HG02588 (cell line): Measurements from ENCODE around the gene PRR5L.

Experiments
- ATAC-seq: cut with Tn5 transposase; IDR thresholded peaks from one replicate; pipeline ENCODE4 v1.9.1; 2021; ENCODE audit warnings: mild to moderate bottlenecking, moderate library complexity; ENCODE audit not compliant: unreplicated experiment

Gene PRR5L

DNA sequence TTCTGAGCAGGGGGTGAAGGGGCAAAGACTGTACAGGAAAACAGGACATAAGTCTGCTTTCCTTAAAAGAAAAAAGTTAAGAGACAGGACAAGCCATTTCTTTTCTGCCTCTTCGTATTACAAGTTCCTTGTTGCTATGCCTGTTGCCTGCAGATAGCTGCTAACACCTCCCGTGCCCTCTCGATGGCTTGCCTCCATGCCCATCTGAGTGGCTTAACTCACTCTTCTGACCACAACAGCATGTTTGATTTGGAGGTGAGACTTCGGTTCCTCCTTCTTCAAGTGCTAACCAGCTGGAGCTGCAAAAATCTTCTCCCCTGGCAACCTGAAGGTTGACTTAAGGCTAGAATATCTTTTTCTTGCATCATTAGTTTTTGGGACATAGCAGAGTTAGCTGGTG, 103.1 kb downstream of the PRR5L start:
- ATAC-seq: no peak

DNA sequence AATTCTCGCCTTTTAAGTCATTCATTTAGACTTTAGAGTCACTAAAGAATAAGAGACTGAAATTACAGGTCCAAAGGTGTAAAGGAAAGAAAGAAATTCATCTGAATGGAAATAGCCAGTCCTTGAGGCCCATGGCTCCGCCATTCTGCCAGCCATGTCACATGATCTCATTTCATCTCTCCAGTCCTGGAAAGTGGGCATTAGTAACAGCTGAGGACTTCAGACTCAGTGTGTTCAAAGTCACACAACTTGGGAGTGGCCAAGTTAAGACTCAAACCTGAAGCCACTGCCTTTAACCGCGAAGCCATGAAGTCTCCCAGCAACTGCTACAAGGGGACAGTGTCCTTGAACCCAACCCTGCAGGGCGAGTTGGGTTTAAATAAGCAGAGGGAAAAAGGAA, 103.7 kb downstream of the PRR5L start:
- no peak for ATAC-seq

DNA sequence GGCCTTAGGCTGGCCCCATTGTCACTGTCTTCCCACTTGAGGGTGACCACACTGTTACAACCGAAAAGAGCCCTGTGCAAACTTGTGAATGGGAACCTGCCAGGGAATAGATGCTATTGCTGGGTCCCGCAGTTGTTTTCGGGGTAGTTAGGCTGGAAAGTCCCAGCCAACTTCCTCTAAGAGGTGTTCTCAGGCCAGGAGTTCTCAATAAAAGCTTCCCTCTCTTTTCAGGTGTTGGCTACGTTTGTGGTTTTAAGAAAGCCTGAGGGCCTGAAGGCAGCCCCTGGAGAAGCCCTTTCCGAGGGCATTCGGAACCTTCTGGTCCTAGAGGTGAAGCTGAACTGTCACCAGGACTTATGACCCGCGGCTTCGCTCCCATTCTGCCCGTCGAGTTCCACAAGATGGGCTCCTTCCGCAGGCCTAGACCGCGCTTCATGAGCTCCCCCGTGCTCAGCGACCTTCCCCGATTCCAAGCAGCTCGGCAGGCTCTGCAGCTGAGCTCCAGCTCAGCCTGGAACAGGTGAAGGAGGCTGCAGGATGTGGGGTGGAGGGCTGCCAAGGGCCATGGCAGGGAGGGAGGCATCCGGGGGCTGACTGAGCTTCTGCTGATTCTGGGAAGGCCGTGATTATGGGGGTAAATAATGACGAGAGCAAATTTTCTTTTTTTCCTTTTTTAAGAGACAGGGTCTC, 104.8 kb downstream of the PRR5L start:
- no peak for ATAC-seq

DNA sequence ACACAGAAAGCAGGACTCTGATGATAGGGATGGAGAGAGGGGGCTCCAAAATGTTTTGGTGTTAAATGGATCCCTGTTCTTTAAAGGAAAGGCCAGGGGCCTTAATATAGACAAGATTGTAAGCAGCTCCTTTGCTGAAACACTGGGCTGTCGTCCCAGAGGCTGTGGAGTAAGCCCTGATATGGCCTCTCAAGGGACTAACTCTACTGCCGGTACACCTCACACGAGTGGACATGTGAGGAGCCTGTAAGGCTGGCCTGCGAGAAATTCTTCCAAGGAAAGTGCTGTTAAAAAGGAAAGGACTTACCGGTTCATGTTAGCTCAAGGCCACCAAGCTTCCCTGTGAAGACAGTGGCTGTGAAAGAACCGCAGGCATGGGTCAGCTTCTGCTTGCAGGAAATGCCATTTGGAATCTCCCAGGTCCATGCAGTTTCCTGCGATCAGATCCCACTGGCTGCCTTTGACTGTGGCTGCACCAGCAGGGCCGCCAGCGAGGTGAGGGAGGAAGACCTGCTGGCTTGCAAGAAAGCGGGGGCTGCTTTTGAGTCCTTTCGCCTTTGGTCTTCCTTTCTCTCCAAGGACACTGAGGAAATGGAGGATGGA, 106.6 kb downstream of the PRR5L start:
- ATAC-seq: no peak

DNA sequence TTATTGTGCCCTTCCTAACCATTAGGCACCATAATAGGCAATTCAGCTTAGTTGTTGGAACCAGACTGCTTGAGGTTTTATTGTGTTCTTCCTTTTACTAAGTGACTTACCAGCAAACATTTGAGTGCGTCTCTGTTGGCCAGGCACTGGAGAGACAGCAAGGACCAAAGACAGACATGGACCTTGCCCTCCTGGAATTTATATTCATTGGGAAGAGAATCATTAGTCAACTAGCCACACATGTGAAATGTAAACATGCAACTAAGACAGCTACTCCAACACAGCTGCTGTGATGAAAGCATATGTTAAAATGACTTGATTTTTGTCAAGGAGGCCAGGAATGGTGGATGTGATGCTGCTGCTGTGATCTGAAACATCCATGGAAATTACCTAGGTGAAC, 107.6 kb downstream of the PRR5L start:
- no peak for ATAC-seq

DNA sequence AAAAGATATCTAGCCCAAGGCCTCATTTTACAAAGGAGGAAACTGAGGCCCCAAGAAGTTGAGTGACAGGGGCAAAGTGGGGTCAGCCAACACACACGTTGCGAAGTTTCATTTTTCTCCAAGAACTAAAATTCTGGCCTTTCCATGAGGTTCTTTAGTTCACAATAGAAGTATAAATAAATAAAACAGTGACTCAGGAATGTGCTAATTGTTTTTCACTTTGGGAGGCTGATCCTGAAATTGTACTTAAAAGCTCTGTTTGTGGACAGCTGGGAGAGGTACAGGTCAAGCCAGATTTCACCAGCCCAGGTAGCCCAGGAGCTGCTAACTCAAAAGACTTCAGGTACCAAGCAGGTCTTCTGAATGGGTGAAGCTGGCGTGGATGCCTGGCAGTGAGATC, 108.7 kb downstream of the PRR5L start:
- ATAC-seq: no peak

DNA sequence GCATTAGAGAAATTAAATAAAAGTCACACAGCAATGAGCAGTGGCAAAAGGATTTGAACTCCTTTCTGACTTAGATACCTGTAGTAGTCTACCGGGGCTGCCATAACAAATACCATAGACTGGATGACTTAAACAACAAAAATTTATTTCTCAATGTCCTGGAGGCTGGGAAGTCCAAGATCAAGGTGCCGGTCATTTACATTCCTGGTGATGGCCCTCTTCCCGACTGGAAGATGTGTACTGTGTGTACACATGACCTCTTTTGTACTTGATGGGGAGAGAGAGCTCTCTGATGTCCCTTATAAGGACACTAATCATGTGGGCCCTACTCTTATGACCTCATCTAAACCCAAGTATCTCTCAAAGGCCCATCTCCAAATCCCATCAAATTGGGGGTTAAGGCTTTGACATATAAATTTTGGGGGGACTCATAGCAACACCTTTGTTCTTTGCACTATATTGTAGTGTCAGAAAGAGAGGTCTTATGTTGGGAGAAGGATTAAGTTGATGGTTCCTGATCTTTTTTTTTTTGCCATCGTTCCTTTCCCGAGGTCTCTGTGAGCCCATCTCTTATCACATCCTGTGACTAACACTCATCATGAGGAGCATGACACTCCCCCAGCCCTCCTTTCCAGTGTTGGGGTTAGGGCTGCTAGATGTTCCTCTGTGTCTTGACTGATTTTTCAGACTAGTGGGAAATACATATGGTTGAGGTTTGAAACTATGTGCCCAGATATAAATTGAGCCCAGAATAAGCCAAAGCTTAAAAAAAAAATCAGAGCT, 109.7 kb downstream of the PRR5L start:
- ATAC-seq: no peak

DNA sequence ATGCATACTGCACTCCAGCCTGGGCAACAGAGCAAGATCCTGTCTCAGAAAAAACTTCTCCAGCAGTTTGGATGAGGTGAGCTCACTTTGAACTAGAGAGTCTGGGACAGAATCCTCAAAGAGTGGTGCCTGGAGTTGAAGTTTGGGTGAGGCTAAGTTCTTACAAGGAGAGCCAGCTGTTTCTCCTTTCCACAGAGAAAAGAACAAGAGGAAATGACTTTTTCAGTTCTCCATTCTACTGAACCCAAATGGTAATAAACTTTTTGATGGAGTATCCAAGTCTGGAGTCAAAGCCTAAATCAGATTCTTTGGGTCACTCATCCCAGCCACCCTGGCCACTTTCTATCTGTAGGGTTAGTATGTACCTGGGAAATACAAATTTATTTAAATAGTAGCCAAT, 111.3 kb downstream of the PRR5L start:
- no peak for ATAC-seq

DNA sequence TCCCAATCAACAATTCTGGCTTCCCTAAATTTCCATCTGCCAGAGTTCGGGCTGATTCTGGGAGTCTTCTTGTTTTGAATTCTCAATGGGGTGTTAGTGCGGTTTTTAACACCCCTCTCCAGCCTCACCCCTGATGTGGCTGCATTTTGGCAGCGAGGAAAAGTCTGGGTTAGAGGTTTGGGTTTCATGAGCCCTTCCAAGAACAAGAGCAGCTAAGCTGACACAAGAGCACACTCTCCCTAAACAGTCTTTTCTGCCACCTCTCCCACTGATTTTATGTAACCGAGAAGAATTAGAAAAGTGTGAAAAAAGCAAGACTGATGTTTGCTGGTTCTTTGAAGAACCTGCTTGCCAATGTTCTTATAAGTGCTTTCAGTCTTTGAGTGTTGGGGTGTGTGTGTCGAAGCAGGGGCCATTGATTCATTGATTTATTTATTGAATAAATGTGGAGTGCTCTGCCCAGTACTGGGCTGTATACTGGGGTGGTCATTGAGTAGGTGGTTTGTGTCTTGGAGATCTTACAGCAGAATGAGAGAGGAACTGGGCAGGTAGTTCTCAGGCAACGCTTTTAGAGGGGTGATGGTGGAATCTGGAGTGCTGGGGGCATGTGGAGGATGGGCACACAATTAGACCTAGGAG, 112.5 kb downstream of the PRR5L start:
- no peak for ATAC-seq

DNA sequence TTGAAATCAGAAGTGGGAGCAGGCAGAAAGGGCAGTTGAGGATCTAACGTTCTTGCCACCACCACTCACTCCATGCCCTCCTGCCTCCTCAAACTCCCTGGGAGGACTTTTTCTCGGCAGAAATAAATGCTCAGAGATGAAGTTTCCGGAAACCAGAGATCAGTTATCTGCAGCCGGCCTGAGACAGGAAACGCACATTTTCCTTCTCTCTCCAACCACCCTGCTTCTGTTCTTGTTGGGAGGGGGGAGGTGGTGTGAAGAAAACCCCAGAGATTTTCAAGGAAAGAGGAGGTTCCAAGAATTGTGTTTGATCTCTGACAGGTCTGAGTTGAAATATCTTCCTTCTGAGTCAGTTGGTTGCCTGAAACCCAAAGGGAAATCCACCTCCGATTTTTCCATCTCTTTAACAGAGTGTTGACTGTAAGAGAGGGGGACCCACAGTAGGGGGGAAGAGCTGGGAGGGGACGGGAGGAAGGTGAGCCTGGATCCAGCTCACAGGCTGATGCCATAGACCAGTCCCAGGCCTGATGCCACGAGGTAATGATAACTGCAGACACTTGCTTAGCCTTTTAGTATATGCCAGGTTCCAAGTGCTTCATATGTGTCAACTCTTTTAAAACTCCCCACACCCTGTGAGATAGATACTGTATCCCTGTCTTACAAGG, 113.2 kb downstream of the PRR5L start:
- ATAC-seq: no peak

DNA sequence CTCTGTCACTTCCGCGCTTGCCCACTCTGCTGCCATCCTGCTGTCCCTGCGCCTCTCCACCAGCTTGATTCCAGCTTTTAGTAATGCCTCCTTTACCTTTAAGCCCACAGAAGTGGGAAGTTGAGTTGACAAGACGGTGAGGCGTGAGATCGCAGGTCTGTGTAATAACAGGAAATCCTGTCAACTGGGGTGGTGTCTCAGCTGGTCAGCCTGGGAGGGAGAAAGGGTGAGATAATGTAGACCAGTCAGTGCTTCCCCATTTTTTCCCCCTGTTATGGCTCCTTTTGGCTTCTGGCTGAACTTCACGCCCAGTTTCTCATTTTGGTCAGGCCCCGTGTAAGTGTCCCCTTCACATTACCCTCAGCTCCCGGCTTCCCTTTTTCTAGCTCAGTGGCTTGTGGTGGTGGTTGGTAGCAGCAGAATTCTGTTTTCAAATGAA, 115.1 kb downstream of the PRR5L start:
- peak; percentile 59 for ATAC-seq

DNA sequence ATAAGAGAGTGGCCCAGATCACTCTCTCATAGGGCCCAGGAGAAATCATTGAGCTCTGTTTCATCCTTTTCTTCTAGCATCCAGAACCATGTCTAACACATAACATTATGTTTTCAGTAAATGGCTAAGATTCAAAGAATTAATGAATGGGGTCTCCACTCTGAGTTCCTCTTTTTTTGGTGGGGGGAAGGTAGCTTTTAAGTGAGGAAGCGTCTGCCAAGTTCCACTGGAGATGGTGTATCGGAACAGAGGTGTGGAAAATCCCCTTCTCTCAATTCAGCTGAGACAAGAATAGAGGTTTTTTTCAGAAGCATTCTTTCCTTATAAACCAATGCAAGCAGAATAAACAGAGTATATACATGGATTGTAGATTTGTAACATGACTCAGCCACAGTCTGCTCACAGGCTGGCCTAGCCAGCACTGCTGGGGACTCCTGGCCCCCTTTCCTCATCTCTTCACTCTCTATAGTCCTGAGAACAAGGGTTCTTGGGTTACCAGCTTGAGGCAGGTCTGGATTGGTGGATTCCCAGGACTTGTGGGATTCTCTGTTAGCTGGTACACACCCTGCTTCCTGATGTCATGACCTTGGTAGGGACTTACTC, 116.8 kb downstream of the PRR5L start:
- ATAC-seq: no peak

DNA sequence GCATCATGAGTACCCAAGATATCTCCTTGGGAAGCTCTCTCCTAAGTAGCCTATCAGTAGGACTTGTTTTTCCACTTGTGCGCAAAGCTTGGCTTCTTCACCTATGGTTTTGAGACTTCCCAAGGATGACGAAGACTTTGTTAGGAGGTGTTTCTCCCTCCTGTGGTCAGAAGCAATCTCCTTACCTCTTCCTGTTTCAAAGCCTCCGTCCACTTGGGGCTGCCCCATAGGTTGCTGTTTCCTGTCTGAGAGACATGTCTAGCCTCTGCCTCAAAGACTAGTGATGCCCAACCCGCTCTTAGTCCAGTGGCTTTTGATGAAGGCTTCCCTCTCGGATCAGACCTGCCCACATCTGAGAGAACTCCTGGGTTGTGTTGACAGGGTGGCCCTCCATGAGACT, 121.1 kb downstream of the PRR5L start:
- no peak for ATAC-seq

DNA sequence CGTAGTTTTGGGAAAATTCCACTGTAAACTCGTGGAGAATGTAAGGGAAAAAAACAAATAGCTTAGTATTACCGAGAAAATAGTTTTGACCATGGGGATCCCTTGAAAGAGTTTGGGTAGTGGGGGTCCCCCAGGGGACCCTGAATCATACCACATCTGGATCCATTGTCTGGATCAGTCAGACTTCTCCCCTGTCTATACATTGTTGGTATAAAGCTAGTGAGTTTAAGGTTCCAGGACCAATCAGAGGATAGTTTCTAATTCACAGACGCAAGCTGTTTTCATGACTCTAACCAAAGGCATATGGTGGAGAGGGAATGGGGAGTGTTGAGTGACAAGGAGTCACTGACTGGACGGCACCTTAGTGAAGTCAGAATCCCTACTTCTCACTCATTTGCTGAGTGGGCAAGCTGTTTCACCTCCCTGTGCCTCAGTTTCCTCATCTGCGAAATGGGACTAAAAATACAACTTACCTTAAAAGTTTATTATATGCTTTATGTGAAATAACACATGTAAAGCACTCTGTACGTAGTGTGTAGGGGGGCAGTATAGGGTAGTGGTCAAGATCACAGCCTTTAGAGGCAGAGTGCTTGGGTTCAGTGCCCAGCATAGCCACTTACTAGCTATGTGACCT, 123.8 kb downstream of the PRR5L start:
- no peak for ATAC-seq

DNA sequence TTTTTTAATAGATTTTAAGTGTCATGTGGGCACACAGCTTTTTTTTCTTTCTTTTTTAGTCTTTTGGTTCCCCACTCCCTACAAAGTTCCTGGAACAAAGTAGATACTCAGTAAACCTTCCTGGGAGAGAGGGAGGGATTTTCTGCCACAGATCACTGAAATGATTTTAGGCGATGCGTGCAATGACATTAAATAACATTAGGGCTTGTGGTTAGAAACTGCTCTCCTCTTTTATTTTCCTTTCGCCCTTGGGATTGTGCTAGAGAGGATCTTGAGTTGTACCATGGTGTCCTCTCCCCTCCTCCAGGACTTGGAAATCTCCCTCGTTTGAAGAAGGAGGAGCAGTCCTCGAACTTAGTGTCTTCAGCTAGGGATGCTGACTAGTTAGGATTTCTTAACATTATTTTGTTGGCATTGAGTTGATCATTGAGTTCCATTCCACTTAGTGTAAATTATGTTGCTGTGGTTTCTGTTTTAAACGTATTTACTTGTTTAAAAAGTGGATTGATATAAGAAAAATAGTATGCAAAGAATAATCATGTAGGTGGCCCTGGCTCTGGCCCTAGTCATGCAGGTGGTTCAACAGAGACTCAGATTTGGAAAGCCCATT, 125.6 kb downstream of the PRR5L start:
- no peak for ATAC-seq

DNA sequence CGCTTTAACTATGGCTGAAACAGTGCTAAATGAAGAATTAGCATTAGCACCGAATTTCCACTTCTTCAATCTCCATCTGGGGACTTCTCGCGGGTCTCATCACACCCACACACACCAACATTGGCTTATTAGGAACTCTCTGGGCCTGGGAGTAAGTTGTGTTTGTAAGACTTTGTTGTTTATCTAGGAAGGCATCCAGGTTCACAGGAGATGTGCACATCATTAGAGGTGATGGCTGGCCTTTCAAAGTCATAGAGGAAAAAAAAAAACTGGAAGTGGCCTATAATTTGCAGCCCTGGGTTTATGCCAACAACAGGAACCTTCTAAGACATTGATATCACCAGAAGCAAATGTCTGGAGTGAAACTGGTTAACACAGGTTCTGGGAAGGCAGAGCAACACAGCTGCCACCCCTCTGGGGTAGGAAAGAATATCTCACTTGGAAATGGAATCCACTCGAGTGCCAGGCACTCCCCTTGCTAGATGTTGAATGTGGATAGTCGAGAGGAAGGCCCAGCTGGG, 129.5 kb downstream of the PRR5L start:
- ATAC-seq: no peak

DNA sequence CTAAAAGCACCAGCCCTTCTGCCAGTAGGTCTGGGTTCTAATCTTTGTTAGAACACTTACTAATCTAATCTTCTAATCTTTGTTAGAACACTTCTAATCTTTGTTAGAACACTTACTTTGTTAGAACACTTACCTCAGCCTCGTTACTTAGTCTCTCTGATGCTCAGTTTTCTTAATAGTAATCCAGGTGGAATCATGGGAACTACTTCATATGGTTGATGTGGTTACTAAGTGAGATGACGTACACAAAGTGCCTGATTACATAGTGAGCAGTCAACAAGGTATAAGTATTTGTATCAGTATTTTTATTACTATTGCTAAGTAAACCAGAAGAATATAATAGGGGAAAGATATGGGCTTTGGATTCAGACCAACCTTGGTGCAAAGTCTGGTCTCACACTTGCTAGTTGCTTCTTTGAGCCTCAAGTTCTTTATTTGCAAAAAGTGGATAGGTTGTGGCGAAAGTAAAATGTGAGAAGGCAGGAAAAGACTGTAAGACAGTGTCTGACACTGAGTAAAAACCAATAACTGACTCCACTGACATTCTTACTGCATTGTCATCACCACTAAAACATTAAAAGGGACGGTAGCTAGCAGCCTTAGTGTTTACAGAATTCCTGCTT, 130.2 kb downstream of the PRR5L start:
- ATAC-seq: no peak

DNA sequence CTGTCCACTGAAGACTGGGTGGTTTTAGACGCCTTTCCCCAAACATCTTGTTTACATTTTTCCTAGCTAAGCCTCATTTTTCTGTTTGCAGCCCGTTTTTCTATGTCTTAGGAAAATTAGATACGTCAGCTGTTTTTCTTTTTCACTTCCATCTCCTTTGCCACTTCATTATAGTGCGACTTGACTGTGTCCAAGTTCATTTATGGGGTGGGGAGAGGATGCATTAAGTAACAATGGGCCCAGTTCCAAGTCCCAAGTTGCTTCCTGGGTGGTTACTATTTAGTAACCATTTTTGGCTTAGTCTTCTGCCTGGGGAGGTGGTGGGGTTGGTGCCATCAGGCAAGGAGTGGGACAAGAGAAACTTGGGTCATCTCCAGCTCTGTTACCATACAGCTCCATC, 131.0 kb downstream of the PRR5L start:
- no peak for ATAC-seq

DNA sequence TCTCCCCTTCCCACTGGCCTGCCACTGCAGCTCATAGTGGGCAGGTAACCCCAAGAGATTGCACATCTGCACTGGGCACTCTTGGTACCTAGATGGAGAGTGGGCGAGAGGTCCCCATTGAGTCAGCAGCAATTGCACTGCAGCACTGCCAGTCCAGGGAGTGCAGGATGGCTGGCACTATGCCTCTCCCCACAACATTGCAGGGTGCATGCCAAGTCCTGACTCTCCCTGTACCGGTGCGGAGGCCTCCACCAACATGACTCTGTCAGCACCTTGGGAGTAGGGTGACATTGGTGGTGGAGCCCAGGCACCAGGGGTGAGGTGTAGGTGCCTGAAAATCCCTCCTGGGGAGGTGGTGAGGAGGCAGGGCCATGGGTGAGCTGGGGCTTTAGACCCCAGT, 131.8 kb downstream of the PRR5L start:
- no peak for ATAC-seq
